ENCODE data around the gene PTPRM.

- TF ChIP-seq CTCF (IDR thresholded peaks at IDR 0.05 in 2 of 3, conservative IDR thresholded peaks at IDR 0.05 in 1 of 3; ENCODE audit: borderline replicate concordance in 1 of 3, insufficient read depth in 1 of 3, low read depth in 2 of 3, low read length in 2 of 3) (no peak), REST (IDR thresholded peaks at IDR 0.05; ENCODE audit: low read depth) (no peak)
Measured at GRCh38 chr18:8040021-8040420, 472.9 kb downstream of the PTPRM start.

All from HCT116 (cell line).